Activated CD4-positive, CD25-positive, alpha-beta regulatory T cell treated with anti-CD3 and anti-CD28 coated beads, Interleukin-2, amount 50 U/mL, for 24 hours (primary cell): ENCODE measurements around the gene LHX3.

Source experiments
- ATAC-seq, 2 donors: fragments of 150-1000 bp; cut with Tn5 transposase; one replicate each; pipeline ENCODE4 v1.10.0; 2021; ENCODE audit warnings: mild to moderate bottlenecking in 1 of 2, moderate library complexity in 1 of 2

LHX3 gene

DNA sequence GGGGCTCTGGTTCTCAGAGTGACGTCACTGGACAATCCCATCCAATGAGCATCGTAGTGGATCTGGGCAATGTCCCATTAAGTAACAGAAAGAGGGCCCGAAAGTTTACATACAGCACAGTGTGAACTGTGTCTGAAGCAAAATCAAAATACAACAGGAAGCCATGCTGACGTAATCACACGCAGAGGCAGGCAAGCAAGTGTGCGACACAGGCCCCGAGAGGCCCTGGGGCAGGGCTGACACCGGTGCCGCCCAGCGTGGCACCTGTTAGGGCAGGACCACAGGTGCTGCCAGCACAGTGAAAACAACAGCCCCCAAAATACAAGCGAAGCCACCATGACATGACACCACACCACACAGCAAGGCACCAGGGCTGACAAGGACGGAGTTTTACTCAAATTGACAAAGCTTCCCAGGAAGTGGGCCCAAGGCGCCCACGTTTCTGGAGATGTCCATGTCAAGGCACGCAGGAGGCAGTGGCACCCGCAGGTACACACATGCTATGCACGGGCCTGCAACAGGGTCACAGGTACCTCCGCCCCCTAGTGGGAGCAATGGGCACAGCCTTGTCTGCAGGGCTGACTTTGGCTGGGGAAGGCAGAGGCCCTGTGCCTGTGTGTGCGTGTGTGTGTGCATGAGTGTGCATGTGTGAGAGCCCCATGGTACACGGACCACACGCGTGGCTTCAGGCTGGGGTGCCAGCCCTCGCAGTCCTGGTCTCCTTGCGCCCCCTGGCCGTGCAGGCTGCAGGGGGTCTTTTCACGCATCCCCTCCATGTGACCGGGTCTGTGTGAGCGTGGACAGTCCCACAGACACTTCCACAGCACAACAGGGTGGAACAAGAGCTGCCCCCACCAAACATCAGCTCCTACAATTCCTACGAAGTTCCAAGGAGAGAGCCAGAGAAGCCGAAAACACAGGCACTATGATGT is 21.1 kb upstream of the LHX3 start:
- ATAC-seq = peak; percentile 74 to 82

DNA sequence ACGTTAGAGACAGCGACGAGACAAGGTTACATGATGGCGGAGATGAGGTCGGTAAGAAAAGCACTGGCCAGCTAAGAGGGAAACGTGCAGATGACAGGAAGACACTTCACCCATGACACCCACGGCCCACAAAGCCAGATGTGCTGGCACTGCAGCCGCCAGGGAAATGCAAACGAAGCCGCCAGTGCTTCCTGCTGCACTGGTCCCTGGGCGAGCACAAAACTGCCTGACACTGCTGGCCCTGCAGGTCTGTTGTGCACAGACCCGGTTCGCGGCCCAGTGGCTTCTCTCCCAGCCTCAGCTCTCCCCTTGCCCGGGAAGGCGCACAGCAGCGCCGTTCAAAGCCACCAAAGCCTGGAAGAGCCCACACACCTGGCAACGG is 20.4 kb upstream of the LHX3 start:
- peak; percentile 17 to 30 for ATAC-seq

DNA sequence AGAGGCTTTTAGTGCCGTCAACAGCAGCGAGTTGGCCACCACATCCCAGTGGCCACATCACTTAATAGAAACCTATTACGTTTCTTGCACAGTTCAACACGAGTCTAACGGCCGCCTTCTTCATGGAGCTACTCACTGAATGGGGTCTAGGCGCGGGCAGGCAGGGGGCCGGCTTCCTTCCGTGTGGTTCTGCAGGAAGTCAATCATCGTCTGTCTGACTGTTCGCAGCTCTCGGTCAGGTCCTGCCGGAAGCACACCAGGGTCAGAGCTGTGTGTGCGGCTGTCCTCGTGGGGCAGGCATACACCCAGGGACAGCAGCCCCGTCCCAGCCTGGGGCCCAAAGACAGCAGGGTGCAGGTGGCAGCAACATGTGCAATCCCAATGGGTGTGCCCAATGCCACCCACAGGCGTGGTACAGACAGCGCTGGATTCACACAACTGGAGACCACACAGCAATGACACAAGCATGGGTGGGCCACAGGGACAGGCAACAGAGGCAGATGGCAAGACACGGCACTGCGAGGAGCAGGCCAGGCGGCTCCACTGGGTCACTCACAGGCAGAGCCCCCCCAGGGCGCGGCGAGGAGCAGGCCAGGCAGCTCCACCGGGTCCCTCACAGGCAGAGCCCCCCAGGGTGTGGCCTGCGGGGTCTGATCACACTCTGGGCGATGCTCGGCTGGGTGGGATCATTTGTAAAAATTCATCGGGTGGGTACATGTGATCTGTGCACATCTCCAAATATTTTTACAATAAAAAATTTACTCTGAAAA is 19.1 kb upstream of the LHX3 start:
- no peak for ATAC-seq

DNA sequence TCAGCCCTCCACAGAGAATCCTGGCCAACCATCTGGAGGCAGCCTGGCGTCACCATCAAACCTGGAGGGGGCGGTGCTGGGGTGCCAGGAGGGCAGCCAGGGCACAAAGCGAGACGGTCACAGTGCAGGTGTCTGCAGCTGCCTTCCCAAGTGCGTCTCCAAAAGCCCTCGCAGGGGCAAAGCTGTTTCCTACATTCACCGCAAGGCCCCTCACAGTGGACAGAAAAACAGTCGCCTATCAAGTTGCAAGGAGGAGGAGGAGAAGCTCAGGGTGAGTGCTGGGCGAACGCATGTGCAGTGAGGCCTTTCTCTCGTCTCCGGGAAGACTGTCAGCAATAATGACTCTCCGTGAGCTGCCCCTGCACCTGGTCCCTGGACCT is 18.0 kb upstream of the LHX3 start:
- ATAC-seq = no peak

DNA sequence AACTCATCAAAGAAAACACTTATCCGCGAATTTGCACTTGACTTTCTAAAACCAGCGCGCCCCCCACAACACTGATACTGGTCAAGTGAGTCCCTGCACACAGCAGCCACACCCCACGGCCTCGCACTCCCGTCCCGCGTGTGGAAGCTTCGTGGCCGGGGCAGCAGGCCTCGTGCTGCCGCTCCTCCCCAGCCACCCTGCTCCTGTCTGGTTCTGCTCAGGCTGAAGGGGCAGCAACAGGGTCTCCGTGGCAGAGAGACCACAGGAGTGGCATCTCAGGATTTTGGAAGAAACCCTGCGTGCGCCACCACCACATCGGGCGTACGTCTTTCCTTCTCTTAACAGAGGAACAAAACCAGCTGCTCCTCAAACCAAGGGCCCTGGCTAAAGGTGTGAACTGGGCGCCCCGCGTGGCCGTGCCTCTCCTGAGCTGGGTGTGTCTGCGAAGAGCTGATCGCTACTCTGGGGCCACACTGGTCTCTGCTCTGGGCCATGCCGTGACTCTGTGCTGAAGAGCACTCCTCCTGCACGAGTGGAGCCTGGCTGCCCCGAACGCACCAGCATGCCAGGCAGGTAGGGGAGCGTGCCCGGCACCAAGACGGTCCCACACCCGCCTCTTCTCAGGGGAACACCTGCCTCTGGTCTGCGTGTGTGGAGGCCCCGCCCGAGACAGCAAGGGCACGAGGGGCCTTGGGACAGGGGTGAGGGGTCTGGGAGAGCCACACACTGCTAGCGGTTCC is 17.4 kb upstream of the LHX3 start:
- ATAC-seq = no peak

DNA sequence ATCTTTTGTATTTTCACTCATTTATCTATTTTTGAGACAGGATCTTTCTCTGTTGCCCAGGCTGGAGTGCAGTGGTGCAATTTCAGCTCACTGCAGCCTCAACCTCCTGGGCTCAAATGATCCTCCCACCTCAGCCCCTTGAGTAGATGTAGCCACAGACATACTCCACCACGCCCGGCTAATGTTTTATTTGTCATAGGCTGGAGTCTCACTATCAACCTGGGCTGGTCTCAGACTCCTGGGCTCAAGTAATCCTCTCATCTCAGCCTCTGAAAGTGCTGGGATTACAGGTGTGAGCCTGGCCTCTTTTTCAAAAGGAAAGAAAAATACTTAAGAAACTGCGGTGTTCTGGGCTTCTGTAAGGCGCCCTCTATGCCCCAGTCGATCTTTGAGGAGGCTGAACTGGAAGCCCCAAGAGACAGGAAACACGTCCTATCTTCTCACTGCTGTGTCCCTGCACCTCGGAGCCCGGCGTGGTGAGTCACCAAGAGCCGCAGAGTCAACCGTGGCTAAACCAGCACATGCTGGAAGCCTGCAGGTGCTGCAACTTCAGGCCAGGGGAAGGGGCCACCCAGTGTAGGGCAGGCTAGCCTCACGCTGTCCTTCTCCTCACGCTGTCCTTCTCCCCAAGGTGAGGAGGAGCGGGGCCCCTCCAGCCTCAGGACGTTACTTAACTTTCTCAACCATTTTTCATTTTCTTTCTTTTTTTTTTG is 15.2 kb upstream of the LHX3 start:
- ATAC-seq = peak; percentile 67 to 79

DNA sequence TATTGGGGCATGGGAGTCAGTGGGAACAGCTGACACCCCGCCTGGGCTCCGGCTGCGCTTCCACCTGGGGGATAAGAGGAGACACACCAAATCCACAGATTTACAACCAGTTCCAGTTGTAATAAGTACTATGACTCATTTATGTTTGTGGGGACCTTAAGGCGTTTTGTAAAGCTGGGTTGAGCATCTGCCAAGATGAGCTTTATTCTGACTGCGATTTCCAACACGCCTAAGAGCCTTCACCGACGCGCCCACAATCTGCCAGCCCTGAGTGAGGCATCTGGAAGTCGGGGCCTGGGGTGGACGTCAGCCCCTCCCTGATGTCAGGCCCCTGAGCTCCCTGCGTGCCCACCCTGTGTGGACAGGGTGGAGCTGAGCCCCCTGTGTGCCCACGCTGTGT is 14.3 kb upstream of the LHX3 start:
- ATAC-seq = no peak

DNA sequence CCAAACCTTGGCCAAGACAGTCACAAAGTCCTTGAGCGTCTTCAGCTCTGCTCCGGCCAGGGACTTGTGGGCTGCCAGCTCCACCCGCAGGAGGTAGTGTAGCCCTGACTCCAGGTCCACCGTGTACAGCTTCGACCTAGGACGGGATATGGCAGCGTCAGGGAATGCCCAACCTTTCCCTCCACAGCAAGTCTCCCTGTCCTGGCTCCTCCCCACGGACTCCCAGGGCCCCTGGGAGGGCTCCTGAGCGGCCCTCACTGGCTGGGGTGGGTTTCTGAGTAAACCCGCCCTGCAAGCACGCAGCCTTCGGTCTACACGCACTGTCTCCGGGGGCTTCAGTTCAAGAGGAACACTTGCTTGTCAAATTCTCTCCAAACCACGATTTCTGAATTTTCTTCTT is 13.7 kb upstream of the LHX3 start:
- ATAC-seq = no peak

DNA sequence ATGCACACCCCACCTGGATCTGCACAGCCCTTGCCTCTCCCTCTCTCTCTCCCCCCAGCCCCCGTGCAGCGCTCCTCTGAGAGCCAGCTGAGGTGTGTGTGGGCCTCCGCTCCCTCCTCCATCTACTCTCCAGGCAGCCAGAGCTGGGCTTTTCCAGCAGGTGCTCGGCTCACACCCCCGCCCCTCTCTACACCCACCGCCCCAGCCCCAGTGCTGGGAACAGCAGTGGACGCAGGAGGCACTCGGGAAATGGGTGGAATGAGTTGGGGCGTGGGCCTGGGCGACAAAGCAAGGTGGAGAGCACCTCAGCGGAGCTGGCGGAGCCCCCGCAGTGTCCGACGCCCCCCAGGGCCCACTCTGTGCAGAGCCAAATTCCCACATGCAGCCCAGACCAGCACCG is 13.3 kb upstream of the LHX3 start:
- no peak for ATAC-seq

DNA sequence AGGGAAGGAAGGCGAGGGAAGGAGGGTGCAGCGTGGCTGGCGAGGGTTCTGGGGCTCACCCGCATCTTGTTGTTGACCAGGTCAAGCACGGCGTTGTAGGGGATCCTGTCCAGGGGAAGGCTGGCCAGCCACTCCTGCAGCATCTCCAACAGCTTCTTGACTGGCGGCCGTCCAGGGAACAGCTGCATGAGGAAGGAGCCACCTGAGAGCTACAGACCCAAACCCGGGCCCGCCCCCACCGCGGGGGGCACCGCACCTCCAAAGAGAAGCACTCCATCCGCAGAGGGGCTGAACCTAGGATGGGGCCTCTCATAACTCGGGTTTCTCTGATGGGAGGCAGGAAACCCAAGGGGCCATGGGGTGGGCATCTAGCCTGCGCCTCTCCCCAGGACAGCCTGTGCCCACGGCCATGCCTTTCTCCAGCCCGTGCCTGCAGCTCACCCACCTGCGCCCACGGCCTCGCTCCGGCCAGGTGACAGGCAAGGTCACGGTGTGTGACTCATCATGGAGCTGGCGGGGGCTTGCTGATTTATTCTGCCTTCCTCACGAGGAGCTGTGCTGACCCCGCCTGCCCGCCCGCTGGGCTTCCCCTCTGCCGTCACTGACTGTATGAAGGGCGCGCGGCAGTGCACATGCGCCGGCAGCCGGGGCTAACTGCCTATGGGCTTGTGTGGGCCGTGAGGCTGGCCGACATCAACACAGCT is 11.8 kb upstream of the LHX3 start:
- no peak for ATAC-seq

DNA sequence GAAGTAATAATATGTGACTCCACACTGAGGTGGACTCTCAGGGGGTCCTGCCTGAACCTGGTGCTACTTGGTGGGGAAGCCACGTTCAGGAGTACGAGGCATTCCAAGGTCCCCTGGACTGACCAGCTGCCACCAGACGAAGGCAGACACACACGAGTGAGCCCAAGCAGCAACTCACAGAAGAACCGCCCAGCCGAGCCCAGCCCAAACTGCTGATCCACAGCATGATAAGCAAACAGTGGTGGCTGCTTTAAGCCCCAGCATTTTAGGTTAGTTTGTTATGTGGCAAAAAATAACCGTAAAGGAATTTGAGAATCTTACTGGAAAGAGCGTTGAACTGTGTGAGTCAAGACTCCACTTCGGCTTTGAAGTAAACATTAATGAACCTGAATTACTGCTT is 8.8 kb upstream of the LHX3 start:
- no peak for ATAC-seq

DNA sequence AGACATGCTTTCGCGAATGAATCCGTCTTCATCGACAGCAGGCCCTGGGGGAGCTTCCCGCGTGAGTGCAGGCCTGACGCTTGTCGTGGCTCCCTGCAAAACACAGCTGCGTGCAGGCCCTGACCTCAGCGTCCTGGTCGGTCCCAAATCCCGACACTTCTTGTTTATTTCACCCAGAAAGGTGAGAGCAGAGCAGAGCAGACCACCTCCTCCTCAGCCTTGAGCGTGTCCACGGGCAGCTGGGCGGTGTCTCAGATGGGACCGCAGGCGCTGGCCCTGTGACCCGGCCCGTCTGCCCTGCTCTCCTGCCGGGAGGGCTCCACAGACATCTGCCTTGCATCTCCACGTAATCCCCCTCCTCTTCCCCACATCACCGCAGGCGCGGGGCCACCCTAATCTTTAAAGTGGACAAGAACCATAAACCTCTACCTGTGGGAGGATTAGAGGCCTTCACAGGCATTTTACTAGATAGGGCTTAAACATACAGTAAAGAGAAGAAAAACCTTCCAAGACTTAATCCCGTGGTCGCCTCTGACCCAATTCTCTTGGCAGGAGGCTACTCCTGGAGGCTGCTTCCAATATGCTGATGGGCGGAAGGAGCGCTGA is 7.5 kb upstream of the LHX3 start:
- ATAC-seq = no peak

DNA sequence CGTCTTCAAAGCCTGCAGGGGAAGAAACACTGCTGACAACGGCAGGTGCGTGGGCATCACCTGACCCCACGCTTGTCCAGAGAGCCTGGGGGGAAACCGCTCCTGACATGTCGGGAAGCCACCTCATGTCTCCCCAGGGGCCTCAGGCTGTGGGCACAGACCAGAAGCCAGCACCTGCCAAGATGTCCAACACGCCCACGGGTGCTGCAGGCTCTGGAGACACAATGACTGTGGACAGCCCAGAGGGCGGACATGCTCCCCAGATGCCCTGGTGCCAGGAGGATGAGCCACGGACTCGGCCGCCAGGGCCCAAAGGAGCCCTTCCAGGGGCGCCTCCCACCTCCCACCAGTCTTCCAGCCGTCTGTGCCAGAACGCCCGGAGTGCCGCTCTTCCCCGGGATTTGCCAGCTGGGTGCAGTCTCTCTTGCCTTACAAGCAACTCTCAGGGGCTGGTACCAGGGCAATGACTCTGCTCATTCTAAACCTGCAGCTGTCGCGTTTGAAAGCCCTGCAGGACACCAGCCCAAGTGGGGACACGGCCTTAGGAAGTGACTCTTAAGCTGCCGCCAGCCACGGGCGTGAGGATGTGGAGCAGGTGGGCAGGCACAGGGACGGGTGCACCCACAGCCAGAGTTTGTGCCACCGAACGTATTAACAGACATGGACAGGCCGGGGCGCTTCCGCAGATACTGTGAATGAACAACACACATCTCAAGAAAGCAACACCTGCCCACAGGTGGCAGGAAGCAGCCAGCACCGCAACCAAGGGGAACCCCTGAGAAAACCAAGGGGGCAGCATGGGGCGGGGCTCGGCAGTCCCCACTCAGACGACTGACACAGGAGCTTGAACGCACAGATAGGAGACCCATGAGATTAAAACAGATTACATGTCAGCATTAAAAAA is 6.8 kb upstream of the LHX3 start:
- ATAC-seq = no peak

DNA sequence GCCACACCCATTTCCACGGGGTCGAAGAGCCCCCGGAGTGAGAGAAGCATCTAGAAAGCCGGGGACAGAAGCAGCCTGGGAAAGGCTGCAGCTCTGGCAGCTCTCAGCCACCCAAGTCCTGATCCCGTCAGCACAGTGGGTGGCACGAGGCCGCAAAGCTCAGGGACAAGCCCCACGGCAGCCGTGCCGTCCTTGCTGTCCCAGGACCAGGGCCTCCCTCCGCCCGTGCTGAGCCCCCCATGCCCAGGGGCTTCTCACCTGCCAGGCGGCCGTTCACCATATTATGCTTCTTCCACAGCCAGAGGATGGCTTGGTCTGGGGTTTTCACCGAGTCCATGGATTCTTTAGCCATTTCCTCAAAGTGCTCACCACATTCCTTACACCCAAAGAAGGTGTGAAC is 6.1 kb upstream of the LHX3 start:
- ATAC-seq = no peak

DNA sequence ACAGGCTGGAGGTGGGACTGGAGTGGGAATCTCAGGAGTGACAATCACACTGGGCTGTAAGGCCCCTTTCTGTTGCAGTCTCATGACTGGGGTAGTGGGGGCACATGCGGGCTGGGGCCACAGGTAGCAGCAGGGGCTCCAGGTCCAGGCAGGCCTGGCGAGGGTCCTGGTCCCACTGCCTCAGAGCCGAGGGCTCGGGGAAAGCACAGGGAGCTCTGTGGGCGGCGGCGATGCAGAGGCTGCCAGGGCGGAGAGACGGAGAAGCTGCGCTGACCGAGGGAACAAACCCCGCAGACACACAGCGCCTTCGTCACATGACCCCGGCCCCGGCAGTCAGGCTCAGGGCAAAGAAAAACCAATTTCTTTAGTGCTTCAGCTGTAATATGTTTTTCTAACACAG is 5.3 kb upstream of the LHX3 start:
- ATAC-seq = no peak

DNA sequence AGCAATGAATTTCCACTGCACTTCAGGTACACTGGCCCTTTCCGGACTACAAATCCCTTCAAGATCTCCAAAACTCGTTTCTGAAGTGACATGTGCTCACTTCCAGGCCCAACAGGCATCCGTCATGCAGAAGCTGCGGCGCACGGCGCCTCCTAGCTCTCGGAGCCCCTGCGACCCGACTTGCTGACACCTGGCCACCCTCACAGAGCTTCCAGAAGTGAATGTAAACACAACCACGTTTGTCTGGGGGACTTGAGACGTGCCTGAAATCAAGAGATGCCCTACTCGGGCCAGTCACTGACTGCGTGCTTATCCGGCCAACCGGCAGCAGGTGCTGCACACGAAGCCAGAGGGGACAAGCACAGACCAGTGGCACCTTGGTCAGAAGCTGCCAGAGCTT is 4.9 kb upstream of the LHX3 start:
- no peak for ATAC-seq

DNA sequence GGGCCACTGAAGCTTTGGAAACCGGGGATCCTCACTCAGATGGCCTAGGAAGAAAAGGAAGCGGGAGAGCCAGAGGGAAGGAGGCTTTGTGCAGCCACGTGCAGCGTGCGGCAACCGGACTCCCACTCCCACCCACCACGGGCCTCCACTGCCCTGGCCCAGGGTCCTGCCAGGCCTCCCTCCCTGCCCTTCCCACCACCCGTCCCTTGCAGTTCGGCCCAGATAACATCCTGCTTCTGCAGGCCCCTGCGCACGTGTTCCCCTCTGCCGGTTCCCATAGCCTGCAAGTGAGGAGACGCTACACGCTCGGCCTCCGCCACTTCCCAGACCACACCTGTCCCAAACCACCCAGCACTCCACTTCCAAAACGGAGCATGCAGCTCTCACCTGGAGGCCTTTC is 4.3 kb upstream of the LHX3 start:
- no peak for ATAC-seq

DNA sequence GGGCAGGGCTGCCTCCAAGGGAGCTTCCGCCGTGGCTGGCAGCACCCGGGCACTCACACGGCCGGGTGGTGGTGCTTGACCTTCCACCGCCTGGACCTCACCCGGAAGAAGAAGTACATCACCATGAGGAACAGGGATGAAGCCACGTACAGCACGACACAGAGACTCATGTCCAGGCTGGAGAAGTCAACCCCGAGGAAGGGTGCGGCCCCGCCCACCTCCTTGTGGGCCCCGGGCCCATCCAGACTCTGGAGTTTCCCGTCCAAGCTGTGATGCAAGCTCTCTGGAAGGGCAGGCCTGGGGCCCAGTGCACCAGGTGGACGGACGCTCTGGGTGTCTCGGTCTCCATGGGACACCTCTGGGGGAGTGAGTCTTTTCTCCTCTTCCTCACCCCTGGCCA is 3.7 kb upstream of the LHX3 start:
- no peak for ATAC-seq

DNA sequence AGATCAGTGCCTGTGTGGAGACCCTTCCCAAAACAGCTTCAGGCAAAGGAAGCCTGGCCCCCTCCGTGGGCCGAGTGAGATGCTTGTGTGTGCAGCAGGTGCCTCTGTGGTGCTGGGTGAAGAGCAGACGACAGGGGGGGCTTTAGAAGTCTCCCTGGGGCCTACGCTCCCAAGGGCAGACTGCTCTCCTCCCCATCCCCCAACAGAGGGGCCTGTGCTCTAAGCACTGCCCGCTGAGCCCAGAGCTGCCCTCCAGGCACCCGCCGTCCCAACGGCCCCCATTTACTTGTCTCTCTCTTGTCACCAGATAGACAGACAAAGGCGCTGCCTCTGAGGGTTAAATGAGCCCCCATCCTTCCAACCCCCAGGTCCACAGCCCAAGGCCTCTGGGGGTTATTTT is 2.7 kb upstream of the LHX3 start:
- no peak for ATAC-seq

DNA sequence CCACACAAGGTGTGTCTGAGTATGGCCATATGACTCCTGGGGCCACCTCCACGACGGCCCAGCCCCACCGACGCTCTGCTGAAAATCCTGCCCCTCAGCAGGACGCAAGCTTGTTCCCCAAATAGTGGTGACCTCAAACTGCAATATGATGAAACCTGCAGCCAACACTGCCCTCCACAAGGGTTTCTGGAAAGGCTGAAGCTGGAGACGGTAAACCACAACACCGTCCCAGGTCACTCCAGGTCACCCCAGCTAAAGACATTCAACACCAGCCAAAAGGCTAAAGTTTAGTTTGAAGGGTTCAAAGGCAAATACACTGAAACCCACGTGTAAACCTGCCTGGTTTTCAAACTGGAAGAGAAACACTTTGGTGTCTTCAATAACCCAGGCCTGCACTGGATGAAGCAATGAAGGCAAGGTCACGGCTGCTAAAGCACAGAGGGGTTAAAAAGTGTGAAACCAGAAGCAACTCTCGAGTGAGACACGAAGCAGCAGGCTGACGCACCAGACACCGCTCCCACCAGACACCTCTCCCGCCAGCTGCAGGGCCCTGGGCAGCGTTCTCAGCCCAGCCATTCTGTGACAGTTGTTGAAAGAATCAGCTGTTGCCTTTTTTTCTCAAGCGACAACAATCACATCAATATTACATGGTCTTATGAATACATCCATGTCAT is 1.8 kb upstream of the LHX3 start:
- ATAC-seq = no peak
